ENCODE results near the gene CAPZB.

The CAPZB gene

GRCh38 chr1:19329611-19330010 lies 155.7 kb downstream of the CAPZB start:
- DNase-seq (ENCODE audit: low read depth, low spot score), result no peak

- no peak for DNase-seq (ENCODE audit: low read depth, low spot score)
Measured at GRCh38 chr1:19329188-19329587, 156.2 kb downstream of the CAPZB start.

GRCh38 chr1:19328486-19328885 lies 156.9 kb downstream of the CAPZB start:
- DNase-seq (ENCODE audit: low read depth, low spot score), result no peak

GRCh38 chr1:19327736-19328135 lies 157.6 kb downstream of the CAPZB start:
- no peak for DNase-seq (ENCODE audit: low read depth, low spot score)

- no peak for DNase-seq (ENCODE audit: low read depth, low spot score)
Measured at GRCh38 chr1:19327301-19327700, 158.0 kb downstream of the CAPZB start.

- no peak for DNase-seq (ENCODE audit: low read depth, low spot score)
Measured at GRCh38 chr1:19326748-19327065, 158.6 kb downstream of the CAPZB start.

GRCh38 chr1:19325958-19326747 lies 159.2 kb downstream of the CAPZB start:
- no peak for DNase-seq (ENCODE audit: low read depth, low spot score)

- DNase-seq (ENCODE audit: low read depth, low spot score), result no peak
Measured at GRCh38 chr1:19325368-19325957, 159.9 kb downstream of the CAPZB start.

GRCh38 chr1:19324665-19324990 lies 160.7 kb downstream of the CAPZB start:
- DNase-seq (ENCODE audit: low read depth, low spot score), result no peak

GRCh38 chr1:19323987-19324664 lies 161.2 kb downstream of the CAPZB start:
- no peak for DNase-seq (ENCODE audit: low read depth, low spot score)

- DNase-seq (ENCODE audit: low read depth, low spot score), result no peak
Measured at GRCh38 chr1:19322481-19322880, 162.9 kb downstream of the CAPZB start.

- no peak for DNase-seq (ENCODE audit: low read depth, low spot score)
Measured at GRCh38 chr1:19321071-19321470, 164.3 kb downstream of the CAPZB start.

- DNase-seq (ENCODE audit: low read depth, low spot score), result no peak
Measured at GRCh38 chr1:19319196-19319595, 166.1 kb downstream of the CAPZB start.

GRCh38 chr1:19317126-19317910 lies 168.0 kb downstream of the CAPZB start:
- no peak for DNase-seq (ENCODE audit: low read depth, low spot score)

- DNase-seq (ENCODE audit: low read depth, low spot score), result no peak
Measured at GRCh38 chr1:19315378-19316198, 169.8 kb downstream of the CAPZB start.

GRCh38 chr1:19313961-19314882 lies 171.1 kb downstream of the CAPZB start:
- no peak for DNase-seq (ENCODE audit: low read depth, low spot score)

- DNase-seq (ENCODE audit: low read depth, low spot score), result no peak
Measured at GRCh38 chr1:19313636-19313959, 171.7 kb downstream of the CAPZB start.

GRCh38 chr1:19312782-19313635 lies 172.3 kb downstream of the CAPZB start:
- no peak for DNase-seq (ENCODE audit: low read depth, low spot score)

GRCh38 chr1:19311931-19312781 lies 173.2 kb downstream of the CAPZB start, which contains the start of the genes AKR7A2 and SLC66A1:
Gene AKR7A2 (minus strand): TSS chr1:19312144. CDS start chr1:19312124, 20 bp downstream.
Gene SLC66A1 (plus strand): TSS chr1:19312326. CDS start chr1:19317678, 5,352 bp downstream.
- DNase-seq (ENCODE audit: low read depth, low spot score), result peak; percentile 82
